Panc1 (cell line): ENCODE measurements around the gene XPNPEP1. TPM values are rescaled to one million over a fixed set of nuclear protein-coding genes. Genes with fewer than 3 reads are reported as not detected.

Source experiments
- ATAC-seq: fragments of 200-7000 bp; cut with Tn5 transposase; 2 replicates; pipeline ENCODE4 v1.9.1; 2020; ENCODE audit warnings: mild to moderate bottlenecking, moderate library complexity
- BruUV-seq: library from RNA; stranded (reverse); fragments of 400-500 nt; replicated peaks from 2 replicates; lab custom pipeline; 2021; lab: Mats Ljungman, UMichigan
- CTCF ChIA-PET: fragments of 300-600 bp; sonication (Branson Sonifier 250); formaldehyde crosslinking; loops from one replicate; lab custom pipeline; 2022; ENCODE audit warnings: antibody characterized with exemption; lab: Charles Lee
- POLR2A ChIA-PET: fragments of 300-600 bp; sonication (Branson Sonifier 250); formaldehyde crosslinking; loops from one replicate; lab custom pipeline; 2022; ENCODE audit warnings: antibody characterized with exemption; lab: Charles Lee
- DNase-seq: peaks from one replicate; pipeline ENCODE4 v3.0.0-alpha.2; 2010; ENCODE audit warnings: low read depth, low spot score
- H3K27ac ChIP-seq: 2 replicates; pipeline ENCODE4 v1.5.1; 2011; ENCODE audit warnings: mild to moderate bottlenecking, low read length, inconsistent platforms
- H3K27me3 ChIP-seq: fragments of 200-500 bp; sonication (Bioruptor generic); 2 replicates; pipeline ENCODE4 v1.6.0; 2014; ENCODE audit warnings: low read length, inconsistent platforms; ENCODE audit not compliant: control insufficient read depth, insufficient read depth
- H3K36me3 ChIP-seq: fragments of 200-500 bp; sonication (Bioruptor generic); 2 replicates; pipeline ENCODE4 v1.5.1; 2014; ENCODE audit warnings: inconsistent platforms, mild to moderate bottlenecking, low read length, moderate library complexity; ENCODE audit not compliant: control insufficient read depth, insufficient read depth
- H3K4me1 ChIP-seq: 2 replicates; pipeline ENCODE4 v1.5.1; 2011; ENCODE audit warnings: inconsistent platforms, mild to moderate bottlenecking, low read length, moderate library complexity; ENCODE audit not compliant: control insufficient read depth, insufficient read depth
- H3K4me3 ChIP-seq, 2 experiments: 2 replicates each; pipeline ENCODE4 v1.5.1; 2011 to 2012; ENCODE audit warnings: low read depth in 2 of 2, low read length in 2 of 2, mild to moderate bottlenecking in 2 of 2, inconsistent platforms in 1 of 2, moderate library complexity in 1 of 2
- H3K9me3 ChIP-seq: fragments of 200-500 bp; sonication (Bioruptor generic); 2 replicates; pipeline ENCODE4 v1.5.1; 2014; ENCODE audit warnings: low read depth, mild to moderate bottlenecking, inconsistent platforms, low read length, moderate library complexity; ENCODE audit not compliant: control insufficient read depth, insufficient read depth
- POLR2AphosphoS5 ChIP-seq: IDR thresholded peaks from 2 replicates; pipeline ENCODE4 v1.6.1; 2012; ENCODE audit warnings: mild to moderate bottlenecking, low read depth, low read length, moderate library complexity
- SIN3A ChIP-seq: IDR thresholded peaks from 2 replicates; pipeline ENCODE4 v1.6.1; 2012; ENCODE audit warnings: low read depth, mild to moderate bottlenecking, low read length, moderate library complexity, borderline replicate concordance; ENCODE audit not compliant: insufficient read depth
- TCF7L2 ChIP-seq: IDR thresholded peaks from 2 replicates; pipeline ENCODE4 v1.6.1; 2011; ENCODE audit warnings: mild to moderate bottlenecking, low read depth, low read length, inconsistent platforms
- in situ Hi-C: cut with HindIII; loops from 2 replicates; pipeline ENCODE4 v1.10.0; 2016; ENCODE audit warnings: low sequenced_read_pairs, low pct_unique_long_range_greater_than_20kb
- intact Hi-C: fragments of 100-400 bp; cut with micrococcal nuclease; formaldehyde crosslinking; loops from one replicate; pipeline ENCODE4 v1.10.0; 2022; ENCODE audit not compliant: unreplicated experiment
- total RNA-seq: library from RNA; stranded (reverse); gene quantifications from one replicate; pipeline ENCODE4 v1.2.1, GENCODE V29; 2021; ENCODE audit not compliant: unreplicated experiment
- TF ChIP-seq, protein P1 (sequence below): fragments of 450-650 bp; IDR thresholded peaks from 2 replicates; pipeline ENCODE4 v1.5.1; 2017; ENCODE audit warnings: mild to moderate bottlenecking
- TF ChIP-seq, protein P2 (sequence below), 2 experiments: IDR thresholded peaks; 2 replicates each; pipeline ENCODE4 v1.6.1; 2011 to 2012; ENCODE audit warnings: low read depth in 2 of 2, control low read depth in 1 of 2, low read length in 1 of 2, mild to moderate bottlenecking in 1 of 2, moderate library complexity in 1 of 2; ENCODE audit not compliant: insufficient read depth in 1 of 2

Gene XPNPEP1
- total RNA-seq, 1 experiment from 2014 or later = 61.2 TPM

- Histone ChIP-seq H3K9me3 (no peaks in the 10 kb centered on the region), H3K27me3 (peaks cover 2% of the 10 kb centered on the region; the same call in 1 of the 2 replicates), H3K27ac (no peak overlapping the region), H3K36me3 (no peaks in the 10 kb centered on the region), H3K4me3 (no peak overlapping the region), H3K4me1 (no peaks in the 10 kb centered on the region)
- ATAC-seq (no peak), DNase-seq (no peak)
- CTCF ChIA-PET = no interaction called here
- POLR2A ChIA-PET = no interaction called here
- no TSS peak for BruUV-seq
- in situ Hi-C loops (no loop called here), intact Hi-C loops (no loop called here)
- TF ChIP-seq, protein P1, sequence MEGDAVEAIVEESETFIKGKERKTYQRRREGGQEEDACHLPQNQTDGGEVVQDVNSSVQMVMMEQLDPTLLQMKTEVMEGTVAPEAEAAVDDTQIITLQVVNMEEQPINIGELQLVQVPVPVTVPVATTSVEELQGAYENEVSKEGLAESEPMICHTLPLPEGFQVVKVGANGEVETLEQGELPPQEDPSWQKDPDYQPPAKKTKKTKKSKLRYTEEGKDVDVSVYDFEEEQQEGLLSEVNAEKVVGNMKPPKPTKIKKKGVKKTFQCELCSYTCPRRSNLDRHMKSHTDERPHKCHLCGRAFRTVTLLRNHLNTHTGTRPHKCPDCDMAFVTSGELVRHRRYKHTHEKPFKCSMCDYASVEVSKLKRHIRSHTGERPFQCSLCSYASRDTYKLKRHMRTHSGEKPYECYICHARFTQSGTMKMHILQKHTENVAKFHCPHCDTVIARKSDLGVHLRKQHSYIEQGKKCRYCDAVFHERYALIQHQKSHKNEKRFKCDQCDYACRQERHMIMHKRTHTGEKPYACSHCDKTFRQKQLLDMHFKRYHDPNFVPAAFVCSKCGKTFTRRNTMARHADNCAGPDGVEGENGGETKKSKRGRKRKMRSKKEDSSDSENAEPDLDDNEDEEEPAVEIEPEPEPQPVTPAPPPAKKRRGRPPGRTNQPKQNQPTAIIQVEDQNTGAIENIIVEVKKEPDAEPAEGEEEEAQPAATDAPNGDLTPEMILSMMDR = no peak
- TF ChIP-seq POLR2AphosphoS5 = no peak
- TF ChIP-seq, protein P2, sequence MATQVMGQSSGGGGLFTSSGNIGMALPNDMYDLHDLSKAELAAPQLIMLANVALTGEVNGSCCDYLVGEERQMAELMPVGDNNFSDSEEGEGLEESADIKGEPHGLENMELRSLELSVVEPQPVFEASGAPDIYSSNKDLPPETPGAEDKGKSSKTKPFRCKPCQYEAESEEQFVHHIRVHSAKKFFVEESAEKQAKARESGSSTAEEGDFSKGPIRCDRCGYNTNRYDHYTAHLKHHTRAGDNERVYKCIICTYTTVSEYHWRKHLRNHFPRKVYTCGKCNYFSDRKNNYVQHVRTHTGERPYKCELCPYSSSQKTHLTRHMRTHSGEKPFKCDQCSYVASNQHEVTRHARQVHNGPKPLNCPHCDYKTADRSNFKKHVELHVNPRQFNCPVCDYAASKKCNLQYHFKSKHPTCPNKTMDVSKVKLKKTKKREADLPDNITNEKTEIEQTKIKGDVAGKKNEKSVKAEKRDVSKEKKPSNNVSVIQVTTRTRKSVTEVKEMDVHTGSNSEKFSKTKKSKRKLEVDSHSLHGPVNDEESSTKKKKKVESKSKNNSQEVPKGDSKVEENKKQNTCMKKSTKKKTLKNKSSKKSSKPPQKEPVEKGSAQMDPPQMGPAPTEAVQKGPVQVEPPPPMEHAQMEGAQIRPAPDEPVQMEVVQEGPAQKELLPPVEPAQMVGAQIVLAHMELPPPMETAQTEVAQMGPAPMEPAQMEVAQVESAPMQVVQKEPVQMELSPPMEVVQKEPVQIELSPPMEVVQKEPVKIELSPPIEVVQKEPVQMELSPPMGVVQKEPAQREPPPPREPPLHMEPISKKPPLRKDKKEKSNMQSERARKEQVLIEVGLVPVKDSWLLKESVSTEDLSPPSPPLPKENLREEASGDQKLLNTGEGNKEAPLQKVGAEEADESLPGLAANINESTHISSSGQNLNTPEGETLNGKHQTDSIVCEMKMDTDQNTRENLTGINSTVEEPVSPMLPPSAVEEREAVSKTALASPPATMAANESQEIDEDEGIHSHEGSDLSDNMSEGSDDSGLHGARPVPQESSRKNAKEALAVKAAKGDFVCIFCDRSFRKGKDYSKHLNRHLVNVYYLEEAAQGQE (IDR thresholded peaks at IDR 0.05; ENCODE audit: insufficient read depth in 1 of 2, low read depth in 2 of 2, low read length in 1 of 2) = no peak
- no peak for TF ChIP-seq SIN3A
- TF ChIP-seq TCF7L2 = no peak
Observed at GRCh38 chr10:109937460-109938065, 14.3 kb upstream of the XPNPEP1 start.

DNA sequence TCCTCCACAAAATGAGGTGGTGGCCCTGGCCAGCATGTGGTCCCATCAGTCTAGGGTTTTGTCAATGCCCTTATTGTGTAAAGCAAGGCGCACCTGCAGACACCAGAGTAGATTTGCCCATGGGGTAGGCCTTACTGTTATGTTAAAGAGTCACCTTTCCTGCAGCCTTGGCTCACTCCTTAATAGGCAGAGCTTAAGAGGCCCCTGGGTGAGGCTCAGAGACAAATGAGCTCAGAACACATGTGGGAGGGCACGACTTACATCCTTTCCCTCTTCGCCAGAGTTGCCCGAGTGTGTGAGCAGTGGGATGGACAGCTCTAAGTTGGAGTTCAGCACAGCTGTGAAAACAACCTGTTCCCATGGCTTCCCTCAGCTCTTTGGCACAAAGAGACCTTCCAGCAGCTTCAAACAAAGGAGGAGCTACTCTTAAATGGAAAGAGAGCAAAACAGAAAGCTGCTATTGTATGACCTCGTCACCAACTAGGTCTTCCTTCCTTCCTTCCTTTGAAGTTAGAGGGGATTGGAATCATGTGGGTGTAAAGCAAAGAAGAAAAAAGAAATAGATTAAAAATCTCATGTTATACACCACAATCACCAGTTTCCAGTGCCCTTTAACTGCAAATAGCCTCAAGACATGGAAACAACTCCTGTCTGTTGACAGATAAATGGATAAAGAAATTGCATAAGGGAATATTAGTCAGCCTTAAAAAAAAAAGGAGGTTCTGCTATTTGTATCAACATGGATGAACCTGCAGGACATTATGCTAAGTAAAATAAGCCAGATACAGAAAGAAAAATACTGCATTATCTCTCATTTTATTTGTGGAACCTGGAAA, 11.9 kb upstream of the XPNPEP1 start:
- H3K9me3 ChIP-seq = no peaks in the 10 kb centered on the region
- H3K27me3 ChIP-seq = peaks cover 6% of the 10 kb centered on the region
- peak; percentile 51; the same call in 1 of the 2 replicates for ATAC-seq
- no peak overlapping the region for H3K4me3 ChIP-seq
- no peak overlapping the region for H3K27ac ChIP-seq
- ChIA-PET POLR2A (no interaction called here), CTCF (no interaction called here)
- no TSS peak for BruUV-seq
- in situ Hi-C loops = no loop called here
- TF ChIP-seq, protein P1 = no peak
- TF ChIP-seq, protein P2 (IDR thresholded peaks at IDR 0.05; ENCODE audit: insufficient read depth in 1 of 2, low read depth in 2 of 2, low read length in 1 of 2) = no peak
- no peak for TF ChIP-seq TCF7L2
- no peak for TF ChIP-seq POLR2AphosphoS5
- H3K36me3 ChIP-seq = no peaks in the 10 kb centered on the region
- intact Hi-C loops = no loop called here
- DNase-seq = no peak
- no peaks in the 10 kb centered on the region for H3K4me1 ChIP-seq
